GM21576 (cell line): ENCODE measurements around the gene JRKL.
"Not testable (repeated sequence)": the region's sequence is repeated elsewhere in the genome, so short reads cannot be mapped to it uniquely, and the experiment has no call there.

Experiments
- ATAC-seq: cut with Tn5 transposase; IDR thresholded peaks from one replicate; pipeline ENCODE4 v1.9.1; 2021; ENCODE audit warnings: mild to moderate bottlenecking, moderate library complexity; ENCODE audit not compliant: unreplicated experiment

Gene JRKL

DNA sequence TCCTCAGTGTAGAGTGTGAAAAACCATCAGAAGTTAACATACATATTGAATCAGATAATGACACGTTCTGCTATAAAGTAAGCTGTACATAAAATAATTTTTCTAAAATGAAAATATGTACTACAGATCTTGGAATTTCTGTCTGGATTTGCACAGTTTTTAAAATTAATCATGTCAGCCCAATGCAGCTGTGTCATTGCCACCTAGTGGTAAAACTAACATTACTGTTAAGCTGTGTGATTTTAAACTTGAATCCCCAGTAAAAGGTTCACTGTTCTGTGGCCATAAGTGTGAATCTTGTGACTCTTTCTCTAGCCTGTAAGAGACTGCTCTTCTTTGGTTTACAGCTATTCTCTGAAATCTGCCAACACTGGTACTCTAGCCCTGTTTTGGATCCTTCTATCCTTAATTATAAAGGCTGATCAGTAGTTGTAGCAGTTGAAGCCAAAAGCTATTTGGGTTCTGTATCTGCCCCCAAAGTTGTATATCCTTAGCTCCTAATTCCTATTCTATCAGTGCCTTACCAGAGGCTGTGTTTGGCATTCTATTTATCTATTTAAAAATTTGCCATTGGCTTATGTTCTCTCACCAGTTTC lies 4.0 kb downstream of the JRKL start:
- ATAC-seq: no peak

DNA sequence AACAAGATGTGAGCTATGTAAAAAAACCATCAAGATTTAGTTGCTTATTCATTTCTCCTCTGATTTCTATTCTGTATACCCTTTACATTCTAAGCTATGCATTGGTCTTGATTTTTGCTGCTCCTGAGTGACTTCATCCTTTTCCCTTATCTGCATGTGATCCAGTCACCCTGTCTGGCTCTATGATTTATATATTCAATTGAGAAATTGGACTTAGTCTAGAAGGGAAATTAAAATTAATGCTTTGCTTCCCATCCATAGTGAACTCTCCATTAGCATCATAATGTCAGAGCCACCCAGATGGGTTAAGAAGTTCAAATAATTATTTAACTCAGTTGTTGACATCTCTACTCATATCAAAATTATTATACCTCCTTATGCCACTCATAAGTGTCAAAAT lies 5.0 kb downstream of the JRKL start:
- ATAC-seq: no peak

DNA sequence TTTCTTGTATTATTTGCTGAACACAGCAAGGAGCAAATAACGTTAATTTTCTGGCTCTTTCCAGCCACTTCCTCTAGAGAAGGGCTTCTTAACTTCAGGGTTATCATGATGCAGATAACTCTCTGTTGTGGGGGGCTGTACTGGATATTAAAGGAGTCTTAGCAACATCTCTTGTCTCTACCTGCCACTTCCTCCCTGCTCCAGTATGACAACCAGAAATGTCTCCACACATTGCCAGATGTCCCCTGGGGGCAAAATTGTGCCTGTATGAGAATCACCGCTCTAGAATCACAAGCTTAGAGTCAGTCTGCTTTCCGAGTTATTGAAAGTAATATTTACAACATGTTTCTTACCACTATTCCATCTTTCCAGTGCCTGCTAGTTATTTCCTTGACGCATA lies 6.8 kb downstream of the JRKL start:
- ATAC-seq: no peak

- no peak for ATAC-seq
These were observed 8.1 kb downstream of the JRKL start for GRCh38 chr11:96397863-96398262.

GRCh38 chr11:96400697-96401096 lies 10.9 kb downstream of the JRKL start:
- ATAC-seq: no peak

DNA sequence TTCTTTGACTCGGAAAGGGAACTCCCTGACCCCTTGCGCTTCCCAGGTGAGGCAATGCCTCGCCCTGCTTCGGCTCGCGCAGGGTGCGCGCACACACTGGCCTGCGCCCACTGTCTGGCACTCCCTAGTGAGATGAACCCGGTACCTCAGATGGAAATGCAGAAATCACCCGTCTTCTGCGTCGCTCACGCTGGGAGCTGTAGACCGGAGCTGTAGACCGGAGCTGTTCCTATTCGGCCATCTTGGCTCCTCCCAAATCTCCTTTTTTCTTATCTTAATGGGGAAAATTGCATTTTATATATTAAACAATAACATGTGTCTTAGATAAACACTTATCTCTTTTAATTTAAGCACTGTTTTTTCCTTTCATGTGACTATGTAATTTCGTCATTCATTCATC lies 21.6 kb downstream of the JRKL start:
- ATAC-seq: not testable (repeated sequence)

DNA sequence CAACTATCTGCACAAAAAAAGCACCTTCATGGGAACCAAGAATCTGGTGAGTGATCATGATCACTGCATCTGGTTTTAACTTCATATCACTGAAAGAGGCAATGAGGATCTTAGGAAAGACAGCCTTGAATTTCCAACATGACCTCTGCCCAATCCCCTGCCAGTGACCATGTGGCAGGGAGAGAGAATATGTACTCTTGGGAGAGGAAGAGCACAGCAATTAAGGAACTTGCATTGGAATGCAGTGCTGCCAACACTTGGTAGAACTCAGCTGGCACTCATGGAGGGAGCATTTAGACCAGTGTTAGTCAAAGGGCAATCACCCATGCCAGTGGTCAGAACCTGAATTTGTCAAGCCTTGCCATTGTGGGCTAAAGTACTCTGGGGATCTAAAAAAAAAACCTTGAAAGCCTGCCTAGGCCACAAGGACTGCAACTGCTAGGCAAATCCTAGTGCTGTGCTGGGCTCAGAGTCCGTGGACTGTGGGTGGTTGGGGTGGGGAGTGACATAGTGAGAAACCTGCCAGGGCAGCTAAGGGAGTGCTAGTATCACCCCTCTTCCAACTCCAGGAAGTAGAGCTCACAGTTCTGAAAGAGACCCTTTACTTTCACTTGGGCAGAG lies 23.1 kb downstream of the JRKL start:
- ATAC-seq: no peak

DNA sequence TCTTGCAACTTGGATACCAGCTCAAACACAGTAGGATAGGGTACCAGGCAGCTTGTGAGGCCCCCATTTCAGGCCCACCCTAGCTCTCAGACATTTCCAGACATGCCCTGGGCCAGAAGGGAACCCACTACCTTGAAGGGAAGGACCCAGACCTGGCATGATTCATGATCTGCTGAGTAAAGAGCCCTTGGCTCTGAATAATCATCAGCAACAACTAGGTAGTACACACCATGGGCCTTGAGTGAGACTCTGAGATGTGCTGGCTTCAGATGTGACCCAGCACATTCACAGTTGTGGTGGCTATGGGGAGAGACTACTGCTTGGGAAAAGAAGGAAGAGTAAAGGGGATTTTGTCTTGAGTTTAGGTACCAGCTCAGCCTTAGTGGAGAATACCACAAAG lies 23.6 kb downstream of the JRKL start:
- ATAC-seq: no peak

GRCh38 chr11:96424693-96425092 lies 34.9 kb downstream of the JRKL start:
- ATAC-seq: no peak

DNA sequence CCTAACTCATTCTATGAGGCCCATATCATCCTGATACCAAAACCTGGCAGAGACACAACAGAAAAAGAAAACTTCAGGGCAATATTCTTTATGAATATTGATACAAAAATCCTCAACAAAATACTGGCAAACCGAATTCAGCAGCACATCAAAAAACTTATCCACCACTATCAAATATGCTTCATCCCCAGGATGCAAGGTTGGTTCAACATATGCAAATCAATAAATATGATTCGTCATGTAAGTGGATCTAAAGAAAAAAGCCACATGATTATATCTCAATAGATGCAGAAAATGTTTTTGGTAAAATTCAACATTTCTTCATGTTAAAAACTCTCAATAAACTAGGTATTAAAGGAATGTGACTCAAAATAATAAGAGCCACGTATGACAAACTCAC lies 40.9 kb downstream of the JRKL start:
- no peak for ATAC-seq

GRCh38 chr11:96432654-96433053 lies 42.8 kb downstream of the JRKL start:
- not testable (repeated sequence) for ATAC-seq
